ENCODE results near the gene TSPYL4.

Gene TSPYL4

GRCh38 chr6:116258520-116258919 is 4.6 kb upstream of the TSPYL4 start:
- Mint-ChIP-seq H3K9me3 (peaks cover 8% of the 10 kb centered on the region), H3K27ac (no peak overlapping the region), H3K4me3 (no peak overlapping the region), H3K27me3 (no peaks in the 10 kb centered on the region), H3K4me1 (ENCODE audit: low read depth) (no peaks in the 10 kb centered on the region), H3K36me3 (ENCODE audit: low read depth) (no peaks in the 10 kb centered on the region)
- intact Hi-C loops (cut with micrococcal nuclease) = no loop called here

GRCh38 chr6:116256694-116257093 is 2.8 kb upstream of the TSPYL4 start:
- no peaks in the 10 kb centered on the region for H3K36me3 Mint-ChIP-seq (ENCODE audit: low read depth)
- no peaks in the 10 kb centered on the region for H3K9me3 Mint-ChIP-seq
- peaks cover 8% of the 10 kb centered on the region for H3K4me1 Mint-ChIP-seq (ENCODE audit: low read depth)
- H3K27ac Mint-ChIP-seq = no peak overlapping the region
- intact Hi-C loops (cut with micrococcal nuclease) = no loop called here
- H3K4me3 Mint-ChIP-seq = no peak overlapping the region
- no peaks in the 10 kb centered on the region for H3K27me3 Mint-ChIP-seq

GRCh38 chr6:116255246-116255800 is 1.4 kb upstream of the TSPYL4 start:
- Mint-ChIP-seq H3K27ac (no peak overlapping the region), H3K4me3 (no peak overlapping the region), H3K36me3 (ENCODE audit: low read depth) (no peaks in the 10 kb centered on the region), H3K9me3 (no peaks in the 10 kb centered on the region), H3K27me3 (no peaks in the 10 kb centered on the region), H3K4me1 (ENCODE audit: low read depth) (peaks cover 20% of the 10 kb centered on the region)
- intact Hi-C loops (cut with micrococcal nuclease) = no loop called here

GRCh38 chr6:116254297-116255056 is 602 bp upstream of the TSPYL4 start:
- intact Hi-C loops (cut with micrococcal nuclease) = loop anchor here (5.0 kb wide), 1 partner anchor 413 kb away; the partner anchor contains the start of gene ZUP1
- Mint-ChIP-seq H3K9me3 (no peaks in the 10 kb centered on the region), H3K4me1 (ENCODE audit: low read depth) (peaks cover 21% of the 10 kb centered on the region), H3K27me3 (no peaks in the 10 kb centered on the region), H3K4me3 (no peak overlapping the region), H3K27ac (no peak overlapping the region), H3K36me3 (ENCODE audit: low read depth) (no peaks in the 10 kb centered on the region)

GRCh38 chr6:116253188-116253504 is 729 bp downstream of the TSPYL4 start:
- no peaks in the 10 kb centered on the region for H3K9me3 Mint-ChIP-seq

GRCh38 chr6:116251568-116252384 is 2.1 kb downstream of the TSPYL4 start:
- Mint-ChIP-seq H3K36me3 (ENCODE audit: low read depth) (no peaks in the 10 kb centered on the region), H3K9me3 (no peaks in the 10 kb centered on the region), H3K27me3 (no peaks in the 10 kb centered on the region), H3K4me3 (no peak overlapping the region), H3K4me1 (ENCODE audit: low read depth) (peaks cover 21% of the 10 kb centered on the region), H3K27ac (no peak overlapping the region)
- intact Hi-C loops (cut with micrococcal nuclease) = loop anchor here (5.0 kb wide), 1 partner anchor 416 kb away; the partner anchor contains the start of gene ZUP1

More at GRCh38 chr6:116253188-116253504, 729 bp downstream of the TSPYL4 start:
- H3K4me3 Mint-ChIP-seq = no peak overlapping the region
- H3K27me3 Mint-ChIP-seq = no peaks in the 10 kb centered on the region
- H3K27ac Mint-ChIP-seq = no peak overlapping the region
- peaks cover 21% of the 10 kb centered on the region for H3K4me1 Mint-ChIP-seq (ENCODE audit: low read depth)
- intact Hi-C loops (cut with micrococcal nuclease) = loop anchor here (5.0 kb wide), 1 partner anchor 414 kb away; the partner anchor contains the start of gene ZUP1
- no peaks in the 10 kb centered on the region for H3K36me3 Mint-ChIP-seq (ENCODE audit: low read depth)

- no peak overlapping the region for H3K4me3 Mint-ChIP-seq
- H3K27me3 Mint-ChIP-seq = no peaks in the 10 kb centered on the region
- intact Hi-C loops (cut with micrococcal nuclease) = no loop called here
- no peaks in the 10 kb centered on the region for H3K36me3 Mint-ChIP-seq (ENCODE audit: low read depth)
- no peak overlapping the region for H3K27ac Mint-ChIP-seq
- no peaks in the 10 kb centered on the region for H3K9me3 Mint-ChIP-seq
- H3K4me1 Mint-ChIP-seq (ENCODE audit: low read depth) = peaks cover 21% of the 10 kb centered on the region
Measured at GRCh38 chr6:116248577-116248976, 5.3 kb downstream of the TSPYL4 start.

- H3K9me3 Mint-ChIP-seq = no peaks in the 10 kb centered on the region
- H3K4me1 Mint-ChIP-seq (ENCODE audit: low read depth) = peaks cover 20% of the 10 kb centered on the region
- intact Hi-C loops (cut with micrococcal nuclease) = no loop called here
- H3K27ac Mint-ChIP-seq = no peak overlapping the region
- H3K4me3 Mint-ChIP-seq = no peak overlapping the region
- no peaks in the 10 kb centered on the region for H3K27me3 Mint-ChIP-seq
- no peaks in the 10 kb centered on the region for H3K36me3 Mint-ChIP-seq (ENCODE audit: low read depth)
Measured at GRCh38 chr6:116247285-116247684, 6.6 kb downstream of the TSPYL4 start.

GRCh38 chr6:116246089-116246488 is 7.8 kb downstream of the TSPYL4 start:
- no peaks in the 10 kb centered on the region for H3K36me3 Mint-ChIP-seq (ENCODE audit: low read depth)
- H3K9me3 Mint-ChIP-seq = no peaks in the 10 kb centered on the region
- H3K4me1 Mint-ChIP-seq (ENCODE audit: low read depth) = peaks cover 9% of the 10 kb centered on the region
- no peak overlapping the region for H3K4me3 Mint-ChIP-seq
- no peaks in the 10 kb centered on the region for H3K27me3 Mint-ChIP-seq
- H3K27ac Mint-ChIP-seq = no peak overlapping the region
- intact Hi-C loops (cut with micrococcal nuclease) = no loop called here

- no peaks in the 10 kb centered on the region for H3K27me3 Mint-ChIP-seq
- no peak overlapping the region for H3K27ac Mint-ChIP-seq
- H3K4me1 Mint-ChIP-seq (ENCODE audit: low read depth) = no peaks in the 10 kb centered on the region
- no peaks in the 10 kb centered on the region for H3K9me3 Mint-ChIP-seq
- H3K4me3 Mint-ChIP-seq = no peak overlapping the region
- intact Hi-C loops (cut with micrococcal nuclease) = no loop called here
- peaks cover 2% of the 10 kb centered on the region for H3K36me3 Mint-ChIP-seq (ENCODE audit: low read depth)
Measured at GRCh38 chr6:116244284-116244683, 9.6 kb downstream of the TSPYL4 start.

GRCh38 chr6:116239856-116240255 is 14.0 kb downstream of the TSPYL4 start:
- Mint-ChIP-seq H3K4me1 (ENCODE audit: low read depth) (no peaks in the 10 kb centered on the region), H3K4me3 (no peak overlapping the region), H3K27ac (no peak overlapping the region), H3K36me3 (ENCODE audit: low read depth) (peaks cover 7% of the 10 kb centered on the region), H3K27me3 (no peaks in the 10 kb centered on the region), H3K9me3 (no peaks in the 10 kb centered on the region)
- intact Hi-C loops (cut with micrococcal nuclease) = no loop called here

- intact Hi-C loops (cut with micrococcal nuclease) = no loop called here
- H3K9me3 Mint-ChIP-seq = no peaks in the 10 kb centered on the region
- peaks cover 7% of the 10 kb centered on the region for H3K36me3 Mint-ChIP-seq (ENCODE audit: low read depth)
Measured at GRCh38 chr6:116239256-116239655, 14.6 kb downstream of the TSPYL4 start.

GRCh38 chr6:116238083-116238482 is 15.8 kb downstream of the TSPYL4 start:
- peaks cover 7% of the 10 kb centered on the region for H3K36me3 Mint-ChIP-seq (ENCODE audit: low read depth)
- no peak overlapping the region for H3K4me3 Mint-ChIP-seq
- no peaks in the 10 kb centered on the region for H3K27me3 Mint-ChIP-seq
- no peaks in the 10 kb centered on the region for H3K9me3 Mint-ChIP-seq
- H3K27ac Mint-ChIP-seq = no peak overlapping the region
- intact Hi-C loops (cut with micrococcal nuclease) = no loop called here
- H3K4me1 Mint-ChIP-seq (ENCODE audit: low read depth) = no peaks in the 10 kb centered on the region

More at GRCh38 chr6:116239256-116239655, 14.6 kb downstream of the TSPYL4 start:
- no peak overlapping the region for H3K27ac Mint-ChIP-seq
- H3K27me3 Mint-ChIP-seq = no peaks in the 10 kb centered on the region
- H3K4me3 Mint-ChIP-seq = no peak overlapping the region
- H3K4me1 Mint-ChIP-seq (ENCODE audit: low read depth) = no peaks in the 10 kb centered on the region

- Mint-ChIP-seq H3K36me3 (ENCODE audit: low read depth) (peaks cover 7% of the 10 kb centered on the region), H3K9me3 (no peaks in the 10 kb centered on the region), H3K27me3 (no peaks in the 10 kb centered on the region), H3K27ac (no peak overlapping the region), H3K4me1 (ENCODE audit: low read depth) (no peaks in the 10 kb centered on the region), H3K4me3 (no peak overlapping the region)
- intact Hi-C loops (cut with micrococcal nuclease) = no loop called here
Measured at GRCh38 chr6:116234689-116235088, 19.2 kb downstream of the TSPYL4 start.

Measured in dendritic cell treated with granulocyte-macrophage colony-stimulating factor and Interleukin-4, amounts not matched to agents 40 ng/mL and 50 ng/mL, for 4 days (primary cell).